ENCODE data around the gene VSIG10.
"Not testable (repeated sequence)": the region's sequence is repeated elsewhere in the genome, so short reads cannot be mapped to it uniquely, and the experiment has no call there.

The VSIG10 gene

DNA sequence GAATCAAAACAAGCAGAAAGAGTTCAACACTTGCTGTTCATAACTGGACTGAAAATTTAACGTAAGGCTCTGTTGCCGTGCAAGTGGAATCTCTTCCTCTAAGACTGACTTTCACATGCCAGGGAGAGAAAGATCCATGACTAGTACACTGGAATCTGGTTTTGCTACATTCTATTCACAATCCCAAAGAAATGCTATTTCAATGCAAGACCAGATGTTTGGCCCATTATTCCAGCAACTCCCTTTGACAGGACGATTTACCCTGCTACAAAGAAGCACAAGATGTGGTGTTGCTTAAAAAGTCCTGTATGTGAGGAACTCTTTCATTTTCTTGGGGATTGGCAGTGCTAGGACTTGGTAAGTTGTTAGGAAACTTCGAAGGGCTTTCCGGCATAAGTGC is 69.9 kb downstream of the VSIG10 start:
- DNase-seq (ENCODE audit: low read depth in 2 of 2) = no peak

DNA sequence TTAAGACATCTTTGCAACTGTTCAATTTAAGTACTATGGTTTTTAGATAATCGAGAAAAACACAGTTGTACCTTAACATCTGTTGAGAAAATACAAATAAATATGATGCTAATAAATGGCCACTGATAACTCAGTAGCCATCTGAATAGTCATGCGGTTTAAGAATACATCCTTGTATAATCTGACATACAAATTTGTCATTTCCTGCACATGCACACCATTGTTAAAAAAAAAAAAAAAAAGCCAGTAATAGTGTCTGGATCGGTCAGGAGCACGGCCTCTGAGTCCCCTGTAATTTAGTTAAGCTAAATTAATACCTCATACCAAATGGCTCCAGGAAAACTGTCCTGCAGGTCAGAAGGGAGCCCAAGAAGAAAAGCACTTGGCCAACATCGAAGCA is 70.5 kb downstream of the VSIG10 start:
- DNase-seq (ENCODE audit: low read depth in 2 of 2) = no peak

DNA sequence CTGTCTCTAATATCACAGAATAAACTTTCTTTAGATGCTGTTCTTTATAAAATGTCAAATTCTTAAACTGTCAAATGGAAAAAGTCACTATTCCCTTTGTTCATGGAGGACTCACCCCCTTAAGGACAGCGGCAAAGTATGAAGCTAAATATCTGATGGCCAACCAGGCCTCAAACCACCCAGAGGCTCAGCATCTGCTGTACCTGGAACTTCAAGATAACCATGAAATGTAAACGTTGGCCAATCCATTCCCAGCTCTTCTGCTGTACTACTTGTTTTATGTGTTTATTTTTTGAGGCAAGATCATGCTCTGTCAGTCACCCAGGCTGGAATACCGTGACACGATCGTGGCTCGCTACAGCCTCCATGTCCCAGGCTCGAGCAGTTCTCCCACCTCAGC is 71.6 kb downstream of the VSIG10 start:
- DNase-seq (ENCODE audit: low read depth in 2 of 2) = no peak

DNA sequence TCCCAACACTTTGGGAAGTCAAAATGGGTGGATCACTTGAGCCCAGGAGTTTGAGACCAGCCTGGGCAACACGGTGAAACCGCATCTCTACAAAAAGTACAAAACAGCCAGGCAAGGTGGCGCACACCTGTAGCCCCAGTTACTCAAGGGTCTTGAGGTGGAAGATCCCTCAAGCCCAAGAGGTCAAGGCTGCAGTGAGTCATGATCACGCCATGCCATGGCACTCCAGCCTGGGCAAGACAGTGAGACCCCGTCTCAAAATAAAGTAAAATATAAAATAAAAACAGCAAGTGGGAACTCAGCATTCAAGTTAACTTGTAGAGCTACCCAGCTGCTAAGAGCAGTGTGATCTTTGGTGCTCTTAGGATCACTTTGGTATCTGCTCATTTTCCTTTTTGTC is 74.6 kb downstream of the VSIG10 start:
- DNase-seq (ENCODE audit: low read depth in 2 of 2) = no peak

- no peak for DNase-seq (ENCODE audit: low read depth in 2 of 2)
These were observed 78.6 kb downstream of the VSIG10 start for GRCh38 chr12:118025168-118025567.

GRCh38 chr12:118023301-118023860 is 80.4 kb downstream of the VSIG10 start:
- no peak for DNase-seq (ENCODE audit: low read depth in 2 of 2)

DNA sequence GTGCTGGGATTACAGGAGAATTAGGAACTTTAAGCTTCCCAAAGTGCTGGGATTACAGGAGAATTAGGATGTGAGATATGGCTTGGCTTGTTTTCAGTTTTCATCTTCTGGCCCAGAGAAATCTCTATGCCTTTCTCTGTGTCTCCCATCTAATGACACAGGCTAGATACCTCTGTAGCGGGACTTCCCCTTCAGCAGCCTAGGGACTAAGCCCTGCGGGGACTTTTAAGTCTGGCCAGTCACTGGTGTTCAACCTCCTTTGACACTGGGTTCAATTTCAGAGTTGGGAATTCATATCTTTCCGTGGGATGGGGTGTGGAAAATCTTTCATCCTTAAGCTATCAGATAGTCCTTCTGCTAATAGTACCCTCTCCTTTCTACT is 81.1 kb downstream of the VSIG10 start:
- no peak for DNase-seq (ENCODE audit: low read depth in 2 of 2)

DNA sequence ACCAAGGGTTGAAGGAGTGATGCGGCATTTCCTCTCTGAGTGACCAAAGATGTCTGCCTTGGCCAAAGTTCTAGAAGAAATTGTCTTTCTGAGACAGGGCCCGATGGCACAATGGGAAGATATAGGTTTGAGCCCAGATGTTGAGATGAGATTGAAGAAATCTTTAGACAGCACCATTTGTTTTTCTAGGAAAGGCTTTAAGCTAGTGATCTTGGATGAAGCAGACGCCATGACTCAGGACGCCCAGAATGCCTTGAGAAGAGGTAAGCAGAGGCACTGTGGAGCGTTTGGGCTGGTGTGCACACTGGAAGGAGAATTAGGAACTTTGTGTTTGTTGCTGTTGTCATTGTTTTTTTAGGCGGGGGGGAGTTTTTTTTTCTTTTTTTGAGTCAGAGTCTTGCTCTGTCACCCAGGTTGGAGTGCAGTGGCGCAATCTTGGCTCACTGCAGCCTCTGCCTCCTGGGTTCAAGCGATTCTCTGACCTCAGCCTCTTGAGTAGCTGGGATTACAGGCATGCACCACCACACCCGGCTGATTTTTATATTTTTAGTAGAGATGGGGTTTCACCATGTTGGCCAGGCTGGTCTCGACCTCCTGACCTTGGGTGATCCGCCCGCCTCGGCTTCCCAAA is 81.6 kb downstream of the VSIG10 start:
- not testable (repeated sequence) for DNase-seq (ENCODE audit: low read depth in 2 of 2)

GRCh38 chr12:118020036-118020435 is 83.8 kb downstream of the VSIG10 start:
- DNase-seq (ENCODE audit: low read depth in 2 of 2) = no peak

DNA sequence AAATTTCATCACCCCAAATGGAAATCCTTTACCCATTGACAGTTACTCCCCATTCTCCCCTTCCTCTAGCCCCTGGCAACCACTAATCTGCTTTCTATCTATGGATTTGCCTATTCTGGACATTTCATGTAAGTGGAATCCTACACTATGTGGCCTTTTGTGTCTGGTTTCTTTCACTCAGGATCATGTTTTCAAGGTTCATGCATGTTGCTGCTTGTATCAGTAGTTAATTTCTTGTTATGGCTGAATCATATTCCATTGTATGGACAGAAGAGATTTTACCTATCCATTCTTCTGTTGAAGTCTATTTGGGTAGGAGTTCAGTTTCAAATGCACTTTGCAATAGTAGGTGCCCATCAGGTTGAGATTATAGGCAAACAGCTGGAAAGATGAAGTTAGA is 85.9 kb downstream of the VSIG10 start:
- DNase-seq (ENCODE audit: low read depth in 2 of 2) = no peak

GRCh38 chr12:118016424-118017264 is 87.2 kb downstream of the VSIG10 start, which contains the start of gene RFC5:
TSS of gene RFC5 (plus strand) at chr12:118016703. CDS start at chr12:118016828, 125 bp downstream.
- peak; percentile 98 for DNase-seq (ENCODE audit: low read depth in 2 of 2)

- DNase-seq (ENCODE audit: low read depth in 2 of 2) = no peak
These were observed 87.9 kb downstream of the VSIG10 start for GRCh38 chr12:118015944-118016343.

DNA sequence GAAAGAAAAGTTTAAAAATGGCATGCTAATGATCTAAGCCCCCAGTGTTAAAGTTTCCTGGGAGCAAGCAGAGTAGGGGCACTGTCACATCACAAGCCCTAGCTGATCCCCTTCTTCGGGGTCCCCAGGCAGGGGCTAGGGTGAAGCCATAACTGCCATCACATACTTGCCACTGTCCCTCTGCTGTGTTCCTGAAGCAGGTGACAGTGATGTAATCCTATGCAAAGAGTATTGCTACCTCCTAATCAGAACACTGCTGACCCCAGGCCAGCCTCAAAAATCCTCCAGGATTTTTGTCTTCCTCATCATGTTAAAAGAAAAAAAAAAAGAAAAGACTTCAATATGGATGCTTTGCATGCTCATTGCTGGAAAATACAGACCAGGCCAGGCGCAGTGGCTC is 88.5 kb downstream of the VSIG10 start:
- no peak for DNase-seq (ENCODE audit: low read depth in 2 of 2)
